Stromal cell of bone marrow (primary cell): ENCODE data around the gene SMARCA2.

Experiments used
- DNase-seq: peaks from one replicate; pipeline ENCODE4 v3.0.0-alpha.2; 2012; ENCODE audit warnings: low read depth

Gene SMARCA2

DNA sequence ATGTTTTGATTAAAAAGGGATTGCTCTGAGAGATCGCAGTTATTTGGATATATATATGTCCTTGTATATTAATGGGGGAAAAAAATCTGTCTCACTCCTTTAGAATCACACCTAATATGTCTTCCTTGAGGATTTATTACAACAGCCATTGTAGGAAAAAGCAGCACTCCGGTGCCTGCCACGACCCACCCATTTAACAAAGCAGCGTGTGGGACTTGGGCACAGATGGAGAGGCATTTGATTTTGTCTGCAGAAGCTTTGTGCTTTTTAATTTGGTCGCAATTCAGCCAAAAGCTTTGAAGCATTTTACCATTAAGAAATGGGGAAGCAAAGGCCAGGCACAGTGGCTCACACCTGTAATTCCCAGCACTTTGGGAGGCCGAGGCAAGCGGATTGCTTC lies 159.2 kb downstream of the SMARCA2 start:
- DNase-seq: no peak

DNA sequence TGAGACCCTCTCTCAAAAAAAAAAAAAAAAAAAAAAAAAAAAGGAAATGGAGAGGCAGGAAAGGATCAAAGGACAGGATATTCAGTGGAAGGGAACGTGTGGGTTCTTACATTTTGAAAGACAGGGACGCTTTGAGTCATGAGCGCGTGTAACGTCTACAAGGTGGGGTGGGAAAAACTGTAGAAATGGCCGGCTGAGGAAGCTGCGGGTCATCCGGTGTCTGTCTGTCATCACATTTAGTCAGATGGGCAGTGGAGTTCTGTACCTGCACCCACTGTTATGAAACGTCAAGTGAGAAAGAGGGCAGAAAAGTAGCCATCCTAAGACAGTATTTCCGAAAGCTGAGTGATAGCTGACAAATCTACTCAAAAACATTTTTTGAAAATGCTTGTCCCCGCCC lies 159.8 kb downstream of the SMARCA2 start:
- no peak for DNase-seq

DNA sequence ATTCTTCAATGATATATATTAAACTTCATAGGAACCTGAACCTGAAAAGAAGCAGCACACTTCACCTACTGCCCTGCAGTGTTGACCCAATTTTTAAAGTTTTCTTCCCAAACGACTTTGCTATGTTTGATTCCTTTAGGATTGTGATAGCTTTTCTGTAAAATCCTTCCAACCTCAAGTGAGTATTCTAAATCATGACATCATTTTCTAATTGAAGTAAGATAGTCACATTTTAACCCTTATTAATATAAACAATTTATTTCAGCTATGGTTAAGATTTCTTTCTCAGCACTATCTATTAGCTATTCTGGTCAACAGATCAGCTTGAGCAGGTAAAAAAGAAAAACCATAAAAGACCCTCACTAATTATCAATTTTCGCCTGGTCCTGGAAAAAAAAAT lies 162.0 kb downstream of the SMARCA2 start:
- DNase-seq: no peak

DNA sequence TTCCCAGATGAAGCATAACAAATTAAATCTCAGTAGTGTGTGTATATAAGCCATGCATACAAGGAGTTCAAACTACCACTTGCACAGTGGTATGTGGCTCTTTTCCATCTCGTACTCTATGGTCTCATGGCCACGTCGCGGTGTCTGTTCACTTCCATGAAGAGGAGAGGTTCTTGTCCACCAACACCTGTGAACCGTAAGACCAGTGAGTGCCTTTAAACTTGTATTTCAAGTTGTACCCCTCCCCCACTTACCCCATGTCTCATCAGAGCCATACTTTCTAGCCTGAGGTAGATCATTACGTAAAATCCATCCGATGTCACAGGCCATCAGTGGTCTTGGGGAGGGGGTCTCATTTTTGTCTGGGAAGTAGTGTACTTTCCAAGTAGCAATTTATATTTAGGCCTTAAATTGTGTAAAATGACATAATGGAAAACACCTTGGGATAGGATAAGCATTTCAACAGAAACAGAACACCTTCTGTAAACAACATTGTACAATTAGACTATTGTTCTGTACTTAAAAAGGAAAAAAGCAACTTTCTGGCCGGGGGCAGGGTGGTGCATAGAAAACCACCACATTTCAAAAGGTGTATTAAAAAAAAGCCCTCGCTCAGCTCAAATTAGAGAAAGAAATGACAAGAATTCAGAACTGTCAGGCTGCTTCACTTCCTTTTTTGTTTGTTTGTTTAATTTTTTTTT lies 163.0 kb downstream of the SMARCA2 start:
- DNase-seq: no peak

DNA sequence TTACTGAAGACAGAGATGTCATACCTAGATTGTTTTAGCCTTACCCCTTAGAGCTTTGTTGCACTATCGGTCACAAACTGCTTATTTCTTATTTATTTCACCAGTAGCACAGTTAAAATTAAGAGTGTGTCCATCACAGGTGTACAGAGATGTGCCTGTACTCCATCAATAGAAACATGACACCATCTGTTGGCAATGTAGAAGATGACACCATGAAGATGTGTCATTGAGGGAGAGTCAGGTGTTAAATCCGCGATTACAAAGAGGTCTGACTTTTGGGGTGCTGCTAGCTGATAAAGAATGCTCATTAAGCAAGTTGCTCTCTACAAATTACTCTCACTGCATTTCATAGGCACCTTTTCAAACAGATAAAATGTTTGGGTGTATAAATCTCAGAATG lies 164.4 kb downstream of the SMARCA2 start:
- DNase-seq: no peak

DNA sequence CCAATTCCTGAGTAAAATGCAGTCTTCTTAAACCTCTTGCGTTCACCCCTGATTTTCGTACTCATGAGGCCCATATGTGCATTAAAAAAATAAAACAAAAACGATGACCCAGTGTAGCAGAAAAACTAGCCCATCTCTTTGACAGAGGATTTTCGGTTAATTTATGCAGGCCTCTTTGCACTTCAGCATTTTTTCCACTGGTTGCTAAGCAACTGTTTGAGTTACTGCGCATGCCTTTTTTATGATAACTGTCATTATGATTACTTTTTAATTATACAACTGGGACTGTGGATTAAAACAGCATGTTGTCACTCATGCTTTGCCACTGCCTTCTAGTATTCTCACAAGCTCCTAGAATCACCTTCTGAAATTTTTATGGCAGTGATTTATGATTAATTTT lies 165.0 kb downstream of the SMARCA2 start:
- DNase-seq: no peak

DNA sequence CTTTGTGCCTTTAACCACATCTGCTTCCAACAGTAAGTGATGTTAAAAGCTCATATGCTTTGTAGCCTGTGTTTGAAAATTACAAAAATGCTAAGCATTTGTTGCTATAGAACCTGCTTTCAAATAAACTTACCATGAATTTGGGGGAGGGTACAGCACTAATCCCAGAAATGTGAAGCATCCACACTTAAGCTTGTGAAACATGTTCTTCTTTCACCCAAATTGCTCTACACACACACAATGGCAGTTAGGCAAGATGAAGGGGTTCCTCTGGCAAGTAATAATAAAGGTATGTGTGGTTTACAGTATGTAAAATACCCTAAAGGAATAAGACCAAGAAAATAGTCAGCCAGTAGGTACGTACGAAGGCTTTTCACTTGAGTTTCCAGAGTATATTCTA lies 165.6 kb downstream of the SMARCA2 start:
- no peak for DNase-seq

DNA sequence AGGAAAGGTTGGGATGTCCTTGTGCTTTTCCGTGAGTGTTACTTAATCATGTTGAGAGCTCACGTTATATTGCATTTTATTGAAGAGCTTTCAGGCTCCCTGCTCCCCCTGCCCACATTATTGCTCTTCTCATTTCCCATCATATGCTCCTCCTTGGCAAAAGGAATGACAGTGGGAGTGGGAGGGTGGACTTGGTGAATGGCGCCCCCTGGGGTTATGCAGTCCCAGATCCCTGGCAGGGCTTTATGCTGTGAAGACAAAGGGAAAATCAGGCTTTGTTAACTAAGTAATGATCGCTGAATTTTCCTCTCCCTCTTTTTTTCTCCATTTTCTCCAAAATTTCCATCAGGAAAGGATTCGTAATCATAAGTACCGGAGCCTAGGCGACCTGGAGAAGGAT lies 166.6 kb downstream of the SMARCA2 start:
- no peak for DNase-seq

DNA sequence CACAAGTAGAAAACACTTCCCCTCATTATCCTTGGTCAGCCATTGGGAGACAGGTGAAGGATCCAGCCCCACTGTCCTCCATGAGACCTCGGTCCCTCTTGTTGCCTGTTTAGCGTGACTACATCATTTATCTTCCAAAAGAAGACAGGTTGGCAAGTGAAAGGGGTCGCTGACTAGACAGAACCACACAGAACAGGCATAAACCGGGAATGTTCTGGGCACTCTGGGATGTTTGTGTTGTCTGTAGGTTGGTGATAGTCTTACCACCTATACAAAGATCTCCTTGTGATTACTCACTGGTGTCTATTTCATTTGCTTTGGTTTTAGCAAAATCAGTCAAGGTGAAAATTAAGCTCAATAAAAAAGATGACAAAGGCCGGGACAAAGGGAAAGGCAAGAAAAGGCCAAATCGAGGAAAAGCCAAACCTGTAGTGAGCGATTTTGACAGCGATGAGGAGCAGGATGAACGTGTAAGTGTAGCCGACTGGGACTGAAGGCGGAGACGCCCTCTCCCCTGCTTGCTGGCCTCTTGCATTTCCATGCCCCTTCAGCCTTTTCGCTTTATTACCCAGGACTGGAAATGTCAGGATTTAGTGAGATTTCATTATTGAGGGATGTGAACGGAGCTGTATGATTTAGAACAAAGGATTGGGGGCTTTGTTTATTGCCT lies 175.9 kb downstream of the SMARCA2 start:
- DNase-seq: no peak

DNA sequence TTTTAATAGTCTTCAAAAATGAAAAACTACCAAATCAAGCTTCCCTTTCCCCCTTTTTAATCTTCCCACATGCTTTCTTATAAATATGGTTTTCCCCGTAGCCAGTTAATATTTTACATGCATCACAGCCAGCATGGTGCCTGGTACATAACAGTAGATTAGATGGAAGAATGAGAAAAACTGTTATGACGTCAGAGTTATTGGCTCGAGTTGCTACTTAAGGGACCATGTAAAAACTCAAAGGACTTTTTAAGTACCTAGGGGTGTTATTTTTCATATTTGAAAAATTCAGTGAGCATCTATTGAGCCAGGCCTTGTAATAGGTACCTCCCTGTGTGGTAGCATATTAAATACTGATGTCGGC lies 176.4 kb downstream of the SMARCA2 start:
- DNase-seq: no peak

DNA sequence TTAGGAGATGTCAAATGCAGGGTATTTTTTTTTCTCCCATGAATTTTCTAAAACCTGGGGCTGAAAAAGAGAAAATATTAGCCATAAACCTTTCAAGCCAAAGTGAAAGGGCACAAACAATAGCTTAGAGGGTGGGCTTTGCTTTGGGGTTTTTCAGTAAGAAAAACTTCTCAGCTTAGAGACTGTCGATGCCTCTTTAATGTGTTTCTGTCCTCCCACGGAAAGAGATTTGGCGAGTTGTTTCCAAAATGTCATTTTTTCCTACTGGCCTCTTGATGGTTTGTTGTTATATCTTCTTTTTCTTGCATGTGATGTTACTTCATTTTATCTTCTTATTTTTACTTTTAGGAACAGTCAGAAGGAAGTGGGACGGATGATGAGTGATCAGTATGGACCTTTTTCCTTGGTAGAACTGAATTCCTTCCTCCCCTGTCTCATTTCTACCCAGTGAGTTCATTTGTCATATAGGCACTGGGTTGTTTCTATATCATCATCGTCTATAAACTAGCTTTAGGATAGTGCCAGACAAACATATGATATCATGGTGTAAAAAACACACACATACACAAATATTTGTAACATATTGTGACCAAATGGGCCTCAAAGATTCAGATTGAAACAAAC lies 177.3 kb downstream of the SMARCA2 start:
- no peak for DNase-seq

DNA sequence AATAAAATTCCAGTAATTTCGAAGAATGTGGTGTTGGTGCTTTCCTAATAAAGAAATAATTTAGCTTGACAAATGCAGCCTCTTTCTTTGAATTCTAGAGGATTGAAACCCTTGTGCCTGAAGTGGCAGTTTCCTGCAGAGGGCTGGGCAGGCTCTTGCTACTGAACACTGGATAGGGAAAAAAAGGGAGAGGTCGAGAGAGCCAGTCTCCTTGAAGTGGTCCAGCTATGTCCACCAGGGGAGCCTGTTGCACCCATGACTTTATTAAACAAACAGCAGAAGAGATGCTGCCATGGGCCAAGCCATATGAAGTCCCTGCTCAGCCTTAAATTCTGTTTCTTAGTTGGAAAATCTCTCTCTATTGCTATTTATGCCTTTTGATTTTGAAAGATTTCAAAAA lies 178.4 kb downstream of the SMARCA2 start:
- DNase-seq: no peak

DNA sequence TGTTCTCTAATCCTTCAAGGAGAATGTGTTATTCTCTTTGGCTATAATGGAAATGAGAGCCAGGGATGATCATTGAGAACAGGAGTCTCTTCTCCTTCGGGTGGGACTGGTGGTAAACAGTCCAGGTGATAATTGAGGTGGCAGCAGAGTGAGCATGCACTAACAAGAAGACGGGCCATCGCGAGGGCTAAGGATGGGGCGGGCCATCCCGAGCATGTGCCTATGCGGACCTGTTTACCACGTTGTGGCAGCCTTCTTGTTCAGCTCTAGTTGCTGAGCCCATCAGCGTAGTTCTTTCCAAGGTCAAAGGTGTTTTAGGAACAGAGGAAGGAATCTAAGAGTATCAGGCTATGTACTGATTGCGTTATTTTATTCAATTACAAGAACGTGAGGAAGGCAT lies 180.1 kb downstream of the SMARCA2 start:
- DNase-seq: no peak

DNA sequence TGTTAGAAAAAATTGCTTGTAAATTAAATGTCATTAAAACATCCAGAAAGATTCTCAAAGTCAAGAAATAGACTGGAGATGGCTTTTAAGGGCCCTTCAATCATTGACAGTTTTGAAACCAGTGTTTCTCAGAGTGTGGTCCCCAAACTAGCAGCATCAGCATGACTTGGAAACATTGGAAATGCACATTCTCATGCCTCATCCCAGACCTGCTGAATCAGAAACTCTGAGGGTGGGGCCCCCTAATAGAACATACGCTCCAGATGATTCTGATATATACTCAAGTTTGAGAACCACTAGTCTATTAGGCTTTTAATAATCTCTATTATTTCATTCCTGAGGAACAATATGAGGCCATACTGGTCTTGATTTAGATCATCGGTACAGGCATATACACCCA lies 181.6 kb downstream of the SMARCA2 start:
- DNase-seq: no peak

DNA sequence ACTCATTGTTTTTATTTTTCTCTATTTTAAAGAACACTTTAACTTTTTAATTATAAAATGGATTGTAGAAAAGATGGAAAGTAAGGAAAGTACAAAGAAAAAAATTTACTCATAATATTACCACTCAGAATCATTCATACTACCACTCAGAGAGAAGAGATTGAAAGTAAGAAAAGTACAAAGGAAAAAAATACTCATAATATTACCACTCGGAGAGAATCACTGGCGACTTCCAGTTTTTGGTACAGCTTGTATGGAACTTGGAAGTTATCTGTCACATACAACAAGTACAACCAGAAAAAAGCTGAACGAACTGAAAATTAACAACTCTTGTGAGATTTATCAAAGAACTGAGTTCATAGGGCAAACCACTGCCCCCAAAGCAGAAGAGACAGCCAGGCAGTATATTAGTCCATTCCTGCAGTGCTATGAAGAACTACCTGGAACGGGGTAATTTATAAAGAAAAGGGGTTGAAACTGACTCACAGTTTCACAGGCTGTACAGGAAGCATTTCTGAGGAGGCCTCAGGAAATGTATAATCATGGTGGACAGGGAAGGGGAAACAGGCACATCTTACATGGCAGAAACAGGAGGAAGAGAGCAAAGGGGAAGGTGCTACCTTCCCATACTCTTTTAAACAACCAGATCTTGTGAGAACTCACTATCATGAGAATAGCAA lies 183.9 kb downstream of the SMARCA2 start:
- DNase-seq: no peak

DNA sequence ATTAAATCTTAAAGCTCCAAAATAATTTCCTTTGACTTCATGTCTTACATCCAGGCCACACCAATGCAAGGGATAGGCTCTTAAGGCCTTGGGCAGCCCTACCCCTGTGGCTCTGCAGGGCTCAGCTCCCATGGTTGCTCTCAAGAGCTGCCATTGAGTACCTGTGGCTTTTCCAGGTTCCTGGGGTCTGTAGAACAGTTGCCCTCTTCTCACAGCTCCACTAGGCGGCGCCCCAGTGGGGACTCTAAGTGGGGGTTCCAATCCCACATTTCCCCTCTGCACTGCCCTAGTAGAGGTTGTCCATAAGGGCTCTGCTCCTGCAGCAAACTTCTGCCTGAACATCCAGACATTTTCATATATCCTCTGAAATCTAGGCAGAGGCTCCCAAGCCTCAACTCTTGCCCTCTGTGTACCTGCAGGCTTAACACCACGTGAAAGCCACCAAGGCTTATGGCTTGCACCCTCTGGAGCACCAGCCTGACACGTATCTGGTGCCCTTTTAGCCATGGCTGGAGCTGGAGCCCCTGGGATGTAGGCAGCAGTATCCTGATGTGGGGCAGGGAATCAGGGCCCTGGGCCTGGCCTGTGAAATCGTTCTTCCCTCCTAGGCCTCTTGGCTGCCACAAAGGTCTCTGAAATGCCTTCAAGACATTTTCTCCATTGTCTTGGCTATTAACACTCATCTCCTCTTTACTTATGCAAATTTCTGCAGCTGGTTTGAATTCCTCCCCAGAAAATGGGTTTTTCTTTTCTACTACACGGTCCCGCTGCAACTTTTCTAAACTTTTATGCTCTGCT lies 185.1 kb downstream of the SMARCA2 start:
- no peak for DNase-seq

DNA sequence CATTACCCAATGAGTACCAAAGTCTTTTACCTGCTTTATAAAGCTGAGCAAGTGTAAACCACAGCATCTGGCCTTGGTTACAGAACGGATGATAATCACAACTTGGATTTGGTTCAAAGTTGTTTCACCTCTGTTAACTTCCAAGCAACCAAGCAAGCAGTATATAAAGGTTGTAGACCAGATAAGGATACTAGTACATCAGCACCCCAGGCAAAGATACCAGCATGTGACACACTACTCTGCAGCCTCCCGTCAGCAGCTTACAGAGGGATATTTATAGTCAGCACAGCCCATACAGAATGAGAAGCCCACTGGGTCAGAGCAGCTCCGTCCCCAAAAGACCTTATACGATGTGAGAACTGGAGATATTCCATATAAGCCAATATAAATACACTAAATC lies 193.3 kb downstream of the SMARCA2 start:
- DNase-seq: no peak

DNA sequence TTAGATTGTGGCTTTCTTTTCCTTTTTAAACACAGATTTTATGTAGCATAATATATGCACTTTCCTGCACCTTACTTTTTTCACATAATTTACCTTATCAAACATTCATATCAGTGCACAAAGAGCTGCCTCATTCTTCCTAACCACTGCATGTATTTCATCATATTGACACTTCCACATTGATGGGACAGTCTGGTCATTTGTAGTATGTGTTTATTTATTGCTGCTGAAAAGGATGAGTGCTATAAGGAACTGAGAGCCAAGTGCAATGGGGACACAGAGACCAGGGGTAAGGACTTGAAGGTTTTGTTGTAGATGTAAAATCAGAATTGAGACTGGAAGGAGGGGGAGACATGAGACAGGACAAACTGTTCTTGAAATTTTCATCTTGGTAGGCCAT lies 193.8 kb downstream of the SMARCA2 start:
- DNase-seq: no peak

DNA sequence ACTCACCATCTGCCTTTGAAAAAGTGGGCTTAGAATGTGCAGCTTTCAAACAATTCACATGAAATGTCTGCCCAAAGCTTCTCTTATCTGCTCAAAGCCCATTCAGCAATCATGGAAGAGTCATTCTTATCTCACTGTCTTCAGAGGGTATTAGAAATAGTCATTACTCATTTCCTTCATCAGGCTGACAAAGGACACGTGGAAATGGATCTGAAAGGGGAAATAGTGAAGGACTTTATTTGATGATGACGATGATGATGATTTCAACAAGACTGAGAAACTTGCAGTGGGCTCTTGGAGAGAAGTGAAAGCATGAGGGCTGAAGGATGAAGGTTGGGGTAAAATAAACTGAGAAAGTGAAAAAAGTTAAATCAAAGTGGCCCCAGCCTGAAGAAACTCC lies 194.3 kb downstream of the SMARCA2 start:
- DNase-seq: no peak

DNA sequence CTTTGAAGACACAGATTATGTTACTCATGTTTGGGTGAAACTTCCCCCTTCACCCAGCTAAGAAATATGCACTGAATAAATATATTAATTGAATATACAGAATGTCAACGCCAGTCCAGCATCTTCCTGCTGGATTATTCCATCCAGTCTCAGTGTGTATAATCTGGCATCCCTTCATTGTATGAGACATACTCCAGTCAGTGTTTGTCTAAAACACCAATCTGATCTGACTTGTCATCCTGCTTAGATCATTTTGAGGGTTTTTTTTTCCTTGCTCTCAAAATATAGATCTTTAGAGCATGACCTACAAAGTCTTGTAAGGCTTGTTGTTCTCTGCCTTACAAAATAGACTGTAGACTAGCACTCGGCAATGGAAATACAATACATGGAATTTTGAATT lies 195.1 kb downstream of the SMARCA2 start:
- DNase-seq: peak; percentile 55

DNA sequence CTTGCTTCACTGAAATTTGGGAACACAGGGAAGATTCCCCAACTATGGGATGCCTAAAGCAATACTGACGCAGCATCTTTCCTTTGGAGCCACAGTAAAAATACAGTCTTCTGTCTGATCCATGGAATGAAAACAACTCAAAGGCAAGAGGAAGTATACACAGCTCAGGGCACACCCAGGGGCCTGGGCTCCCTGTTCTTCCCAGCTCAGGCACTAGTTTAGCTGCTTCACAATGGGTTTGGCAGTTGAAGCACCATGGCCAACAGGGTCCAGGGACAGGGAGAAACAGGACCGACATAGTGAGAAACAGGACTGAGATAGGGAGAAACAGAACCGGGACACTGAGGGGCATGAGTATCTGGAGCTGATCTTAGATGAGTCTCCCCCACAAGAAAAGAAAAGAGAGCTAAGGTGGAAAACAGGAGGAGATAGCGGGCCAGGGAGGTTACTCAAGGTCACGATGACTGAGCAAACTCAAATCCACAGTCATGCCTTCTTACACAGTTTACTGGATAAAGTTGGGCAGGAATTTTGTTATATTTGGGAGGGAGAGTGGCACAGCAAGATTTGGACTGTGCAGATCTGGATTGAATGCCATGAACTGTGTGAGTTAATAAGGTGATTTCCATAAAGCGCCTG lies 198.8 kb downstream of the SMARCA2 start:
- DNase-seq: no peak

DNA sequence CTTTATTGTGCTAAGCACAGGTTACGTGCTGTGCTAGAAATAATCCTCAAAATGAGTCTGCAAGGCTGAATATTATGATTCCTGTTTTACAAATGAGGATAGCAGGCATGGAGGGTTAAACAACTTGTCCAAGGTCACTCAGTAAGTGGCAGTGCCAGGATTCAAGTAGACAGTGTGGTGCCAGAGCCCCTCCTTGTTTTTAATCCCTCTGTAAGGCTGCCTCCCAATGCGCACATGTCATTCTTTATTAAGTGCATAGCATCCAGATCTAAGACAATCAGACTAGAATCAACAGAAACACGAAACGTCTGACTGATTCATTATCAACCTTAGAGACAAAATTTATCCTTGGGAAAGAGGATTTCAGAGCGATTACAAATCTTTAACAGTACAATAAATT lies 199.6 kb downstream of the SMARCA2 start:
- DNase-seq: no peak
